GM12874 (cell line): ENCODE results near the gene CARMIL1.

Experiments used
- CTCF ChIP-seq: IDR thresholded peaks from 2 replicates; pipeline ENCODE4 v1.5.1; 2011; ENCODE audit warnings: low read depth, mild to moderate bottlenecking, control low read depth, low read length, moderate library complexity; ENCODE audit not compliant: insufficient read depth

Gene CARMIL1

GRCh38 chr6:25277386-25277785 lies 1.8 kb upstream of the CARMIL1 start:
- TF ChIP-seq CTCF: no peak

- TF ChIP-seq CTCF: no peak
These were observed 1.3 kb upstream of the CARMIL1 start for GRCh38 chr6:25277857-25278256.

- TF ChIP-seq CTCF: no peak
These were observed 787 bp upstream of the CARMIL1 start for GRCh38 chr6:25278261-25278913.

GRCh38 chr6:25279748-25280343 lies 672 bp downstream of the CARMIL1 start:
- no peak for TF ChIP-seq CTCF

- no peak for TF ChIP-seq CTCF
These were observed 1.3 kb downstream of the CARMIL1 start for GRCh38 chr6:25280344-25281074.

GRCh38 chr6:25286891-25287290 lies 7.7 kb downstream of the CARMIL1 start:
- no peak for TF ChIP-seq CTCF

- TF ChIP-seq CTCF: no peak
These were observed 8.8 kb downstream of the CARMIL1 start for GRCh38 chr6:25287941-25288340.
